ENCODE measurements around the gene CCDC8.
"Not testable (repeated sequence)": the region's sequence is repeated elsewhere in the genome, so short reads cannot be mapped to it uniquely, and the experiment has no call there.

CCDC8 gene

GRCh38 chr19:46383171-46383815 lies 30.1 kb downstream of the CCDC8 start:
- DNase-seq (ENCODE audit: low read depth in 2 of 2, low spot score in 1 of 2) = no peak

- no peak for DNase-seq (ENCODE audit: low read depth in 2 of 2, low spot score in 1 of 2)
Observed at GRCh38 chr19:46381756-46382345, 31.5 kb downstream of the CCDC8 start.

- DNase-seq (ENCODE audit: low read depth in 2 of 2, low spot score in 1 of 2) = no peak
Observed at GRCh38 chr19:46381346-46381745, 32.0 kb downstream of the CCDC8 start.

- no peak for DNase-seq (ENCODE audit: low read depth in 2 of 2, low spot score in 1 of 2)
Observed at GRCh38 chr19:46380690-46381089, 32.7 kb downstream of the CCDC8 start.

GRCh38 chr19:46378268-46378667 lies 35.1 kb downstream of the CCDC8 start:
- no peak for DNase-seq (ENCODE audit: low read depth in 2 of 2, low spot score in 1 of 2)

- DNase-seq (ENCODE audit: low read depth in 2 of 2, low spot score in 1 of 2) = no peak
Observed at GRCh38 chr19:46376241-46377153, 36.9 kb downstream of the CCDC8 start.

GRCh38 chr19:46375476-46376067 lies 37.8 kb downstream of the CCDC8 start:
- DNase-seq (ENCODE audit: low read depth in 2 of 2, low spot score in 1 of 2) = not testable (repeated sequence)

- no peak for DNase-seq (ENCODE audit: low read depth in 2 of 2, low spot score in 1 of 2)
Observed at GRCh38 chr19:46374536-46375475, 38.6 kb downstream of the CCDC8 start.

GRCh38 chr19:46373491-46374359 lies 39.6 kb downstream of the CCDC8 start:
- no peak for DNase-seq (ENCODE audit: low read depth in 2 of 2, low spot score in 1 of 2)

GRCh38 chr19:46372901-46373490 lies 40.4 kb downstream of the CCDC8 start:
- no peak for DNase-seq (ENCODE audit: low read depth in 2 of 2, low spot score in 1 of 2)

GRCh38 chr19:46371371-46371901 lies 41.9 kb downstream of the CCDC8 start:
- DNase-seq (ENCODE audit: low read depth in 2 of 2, low spot score in 1 of 2) = no peak

GRCh38 chr19:46369817-46370216 lies 43.5 kb downstream of the CCDC8 start:
- no peak for DNase-seq (ENCODE audit: low read depth in 2 of 2, low spot score in 1 of 2)

- DNase-seq (ENCODE audit: low read depth in 2 of 2, low spot score in 1 of 2) = no peak
Observed at GRCh38 chr19:46368116-46368515, 45.2 kb downstream of the CCDC8 start.

GRCh38 chr19:46367426-46367825 lies 45.9 kb downstream of the CCDC8 start:
- DNase-seq (ENCODE audit: low read depth in 2 of 2, low spot score in 1 of 2) = no peak

GRCh38 chr19:46366620-46367292 lies 46.6 kb downstream of the CCDC8 start:
- no peak for DNase-seq (ENCODE audit: low read depth in 2 of 2, low spot score in 1 of 2)

- DNase-seq (ENCODE audit: low read depth in 2 of 2, low spot score in 1 of 2) = no peak
Observed at GRCh38 chr19:46365561-46365960, 47.8 kb downstream of the CCDC8 start.

- no peak for DNase-seq (ENCODE audit: low read depth in 2 of 2, low spot score in 1 of 2)
Observed at GRCh38 chr19:46364359-46364758, 49.0 kb downstream of the CCDC8 start.

- no peak for DNase-seq (ENCODE audit: low read depth in 2 of 2, low spot score in 1 of 2)
Observed at GRCh38 chr19:46361915-46362314, 51.4 kb downstream of the CCDC8 start.
